Uterus (tissue), 4 donors: Measurements from ENCODE around the gene RPL23. TPM values are rescaled to one million over a fixed set of nuclear protein-coding genes. Genes with fewer than 3 reads are reported as not detected.

ENCODE experiments used
- DNase-seq, 2 donors: peaks; one replicate each; pipeline ENCODE4 v3.0.0-alpha.2; 2019 to 2020
- H3K27ac ChIP-seq, 2 donors: fragments of 200-600 bp; sonication (generic); 1 replicate in 1 of 2; 2 replicates in 1 of 2; pipeline ENCODE4 v1.5.1; 2016 to 2018
- H3K27me3 ChIP-seq, 2 donors: fragments of 200-600 bp; sonication (generic); one replicate each; pipeline ENCODE4 v1.5.1; 2018 to 2019; ENCODE audit warnings: control low read depth in 1 of 2
- H3K36me3 ChIP-seq, 2 donors: fragments of 200-600 bp; sonication (generic); one replicate each; pipeline ENCODE4 v1.5.1; 2019; ENCODE audit warnings: control low read depth in 1 of 2
- H3K4me1 ChIP-seq, 2 donors: fragments of 200-600 bp; sonication (generic); one replicate each; pipeline ENCODE4 v1.5.1; 2018 to 2019; ENCODE audit warnings: control low read depth in 1 of 2
- H3K4me3 ChIP-seq, 2 donors: fragments of 200-600 bp; sonication (generic); 1 replicate in 1 of 2; 2 replicates in 1 of 2; pipeline ENCODE4 v1.5.1; 2018 to 2019; ENCODE audit warnings: mild to moderate bottlenecking in 1 of 2
- H3K9me3 ChIP-seq, 2 donors: fragments of 200-600 bp; sonication (generic); one replicate each; pipeline ENCODE4 v1.5.1; 2019; ENCODE audit warnings: control low read depth in 1 of 2
- POLR2A ChIP-seq, 2 donors: fragments of 450-650 bp; IDR thresholded peaks; one replicate each; pipeline ENCODE4 v1.6.1; 2016; ENCODE audit warnings: antibody characterized with exemption in 2 of 2, mild to moderate bottlenecking in 1 of 2, moderate library complexity in 1 of 2
- intact Hi-C: fragments of 100-400 bp; cut with DNase I; formaldehyde crosslinking; loops from one replicate; pipeline ENCODE4 v1.15.1; 2023; ENCODE audit warnings: low total_unique reads
- total RNA-seq, 4 donors: library from RNA; depleted of rRNA in 3 of 4; stranded (reverse); fragments of >200 nt in 3 of 4; gene quantifications; one replicate each; pipeline versions ENCODE4 v1.1.0 to v1.2.4, GENCODE V29; 2014 to 2023
- TF ChIP-seq, protein P1 (sequence below), 4 experiments: fragments of 200-600 bp in 2 of 4; fragments of 450-650 bp in 2 of 4; sonication (generic) in 2 of 4; IDR thresholded peaks; one replicate each; pipeline ENCODE4 v1.5.1; 2016 to 2019; ENCODE audit warnings: antibody characterized with exemption in 4 of 4, mild to moderate bottlenecking in 2 of 4, moderate library complexity in 1 of 4
- donor health status: DM: yes; HTN: yes; CAD: no.

RPL23 gene
- total RNA-seq, 4 donors from 2014 or later: 1,418 to 5,044 (median 2,630) TPM

DNA sequence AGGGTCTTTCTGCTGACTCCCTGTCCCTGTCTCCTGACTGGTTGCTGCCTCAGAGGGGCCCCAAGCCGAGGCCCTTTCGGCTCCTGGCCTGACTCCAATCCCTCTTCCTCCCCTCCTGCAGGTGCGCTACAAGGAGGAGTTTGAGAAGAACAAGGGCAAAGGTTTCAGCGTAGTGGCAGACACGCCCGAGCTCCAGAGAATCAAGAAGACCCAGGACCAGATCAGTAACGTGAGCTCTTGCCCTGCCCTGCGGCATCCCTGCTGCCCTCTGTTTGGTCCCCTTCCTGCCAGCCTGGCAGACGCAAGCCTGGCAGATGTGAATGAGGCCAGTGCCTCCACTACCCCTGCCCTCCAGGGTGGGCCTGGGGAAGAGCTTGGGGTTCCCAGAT, 44.8 kb upstream of the RPL23 start:
- Histone ChIP-seq H3K9me3 (no peaks in the 10 kb centered on the region), H3K27ac (peak overlapping the region; percentile 56 to 61), H3K4me1 (peaks cover 8 to 47% of the 10 kb centered on the region in 2 donors), H3K36me3 (no peaks in the 10 kb centered on the region), H3K27me3 (no peaks in the 10 kb centered on the region), H3K4me3 (no peak overlapping the region)
- intact Hi-C loops: no loop called here
- no peak for TF ChIP-seq POLR2A (IDR thresholded peaks at IDR 0.05)
- TF ChIP-seq, protein P1, sequence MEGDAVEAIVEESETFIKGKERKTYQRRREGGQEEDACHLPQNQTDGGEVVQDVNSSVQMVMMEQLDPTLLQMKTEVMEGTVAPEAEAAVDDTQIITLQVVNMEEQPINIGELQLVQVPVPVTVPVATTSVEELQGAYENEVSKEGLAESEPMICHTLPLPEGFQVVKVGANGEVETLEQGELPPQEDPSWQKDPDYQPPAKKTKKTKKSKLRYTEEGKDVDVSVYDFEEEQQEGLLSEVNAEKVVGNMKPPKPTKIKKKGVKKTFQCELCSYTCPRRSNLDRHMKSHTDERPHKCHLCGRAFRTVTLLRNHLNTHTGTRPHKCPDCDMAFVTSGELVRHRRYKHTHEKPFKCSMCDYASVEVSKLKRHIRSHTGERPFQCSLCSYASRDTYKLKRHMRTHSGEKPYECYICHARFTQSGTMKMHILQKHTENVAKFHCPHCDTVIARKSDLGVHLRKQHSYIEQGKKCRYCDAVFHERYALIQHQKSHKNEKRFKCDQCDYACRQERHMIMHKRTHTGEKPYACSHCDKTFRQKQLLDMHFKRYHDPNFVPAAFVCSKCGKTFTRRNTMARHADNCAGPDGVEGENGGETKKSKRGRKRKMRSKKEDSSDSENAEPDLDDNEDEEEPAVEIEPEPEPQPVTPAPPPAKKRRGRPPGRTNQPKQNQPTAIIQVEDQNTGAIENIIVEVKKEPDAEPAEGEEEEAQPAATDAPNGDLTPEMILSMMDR (IDR thresholded peaks at IDR 0.05): no peak
- no peak for DNase-seq

DNA sequence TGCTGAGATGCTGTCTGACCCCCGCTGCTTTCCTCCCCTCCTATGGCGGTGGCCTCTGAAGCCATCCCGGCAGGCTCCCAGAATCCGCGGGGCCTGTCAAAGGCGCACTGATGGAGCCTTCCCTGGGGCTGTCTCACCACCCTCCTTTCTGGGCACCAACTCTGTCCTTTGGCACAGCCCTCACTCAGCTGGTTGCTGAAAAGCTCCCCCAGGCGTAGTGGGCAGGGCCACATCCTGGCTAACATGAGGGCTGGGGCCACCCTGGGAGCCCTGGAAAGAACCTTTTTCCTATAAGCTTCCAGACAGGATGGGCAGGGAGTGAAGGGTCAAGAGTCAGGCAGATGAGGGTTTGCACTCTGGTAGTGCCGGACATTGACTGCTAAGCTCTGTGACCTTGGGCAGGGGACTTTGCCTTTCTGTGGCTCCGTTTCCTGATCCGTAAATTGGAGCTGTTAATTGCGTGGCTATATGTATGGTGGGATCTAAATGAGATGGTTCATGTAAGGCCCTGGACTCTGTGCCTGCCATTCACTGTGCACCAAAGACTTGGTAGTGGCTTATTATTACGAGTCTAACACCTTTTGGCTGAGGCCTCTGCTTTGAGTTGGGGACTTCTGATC, 44.3 kb upstream of the RPL23 start:
- intact Hi-C loops: no loop called here
- Histone ChIP-seq H3K9me3 (no peaks in the 10 kb centered on the region), H3K36me3 (no peaks in the 10 kb centered on the region), H3K4me3 (no peak overlapping the region), H3K27ac (peak overlapping the region; percentile 56 to 61), H3K4me1 (peaks cover 8 to 52% of the 10 kb centered on the region in 2 donors), H3K27me3 (no peaks in the 10 kb centered on the region)
- no peak for DNase-seq
- TF ChIP-seq, protein P1 (IDR thresholded peaks at IDR 0.05): no peak
- no peak for TF ChIP-seq POLR2A (IDR thresholded peaks at IDR 0.05)

DNA sequence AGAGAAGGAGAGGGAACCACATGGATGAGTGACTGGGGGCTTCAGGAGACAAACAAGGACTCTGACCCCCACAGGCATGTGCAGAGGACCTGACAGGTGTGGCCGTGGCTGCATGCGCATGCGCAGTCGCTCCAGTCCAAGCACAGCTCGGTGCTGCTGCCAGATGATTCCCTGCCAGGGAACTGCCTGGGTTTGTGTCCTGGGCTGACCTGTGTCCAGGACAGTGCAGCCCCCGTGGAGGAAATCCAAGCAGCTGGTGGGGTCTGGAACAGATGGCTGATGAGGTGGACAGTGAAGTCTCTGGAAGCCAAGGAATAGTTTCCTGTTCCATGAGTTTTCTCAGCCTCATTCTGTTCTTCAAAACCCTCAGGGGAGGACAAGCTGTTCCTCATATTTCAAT, 43.7 kb upstream of the RPL23 start:
- Histone ChIP-seq H3K9me3 (no peaks in the 10 kb centered on the region), H3K4me1 (peaks cover 8 to 50% of the 10 kb centered on the region in 2 donors), H3K27me3 (no peaks in the 10 kb centered on the region), H3K4me3 (no peak overlapping the region), H3K27ac (peak overlapping the region; percentile 56 to 61), H3K36me3 (no peaks in the 10 kb centered on the region)
- TF ChIP-seq POLR2A (IDR thresholded peaks at IDR 0.05): no peak
- TF ChIP-seq, protein P1 (IDR thresholded peaks at IDR 0.05): no peak
- intact Hi-C loops: no loop called here
- peak in 1 of 2 donors; percentile 78 for DNase-seq

DNA sequence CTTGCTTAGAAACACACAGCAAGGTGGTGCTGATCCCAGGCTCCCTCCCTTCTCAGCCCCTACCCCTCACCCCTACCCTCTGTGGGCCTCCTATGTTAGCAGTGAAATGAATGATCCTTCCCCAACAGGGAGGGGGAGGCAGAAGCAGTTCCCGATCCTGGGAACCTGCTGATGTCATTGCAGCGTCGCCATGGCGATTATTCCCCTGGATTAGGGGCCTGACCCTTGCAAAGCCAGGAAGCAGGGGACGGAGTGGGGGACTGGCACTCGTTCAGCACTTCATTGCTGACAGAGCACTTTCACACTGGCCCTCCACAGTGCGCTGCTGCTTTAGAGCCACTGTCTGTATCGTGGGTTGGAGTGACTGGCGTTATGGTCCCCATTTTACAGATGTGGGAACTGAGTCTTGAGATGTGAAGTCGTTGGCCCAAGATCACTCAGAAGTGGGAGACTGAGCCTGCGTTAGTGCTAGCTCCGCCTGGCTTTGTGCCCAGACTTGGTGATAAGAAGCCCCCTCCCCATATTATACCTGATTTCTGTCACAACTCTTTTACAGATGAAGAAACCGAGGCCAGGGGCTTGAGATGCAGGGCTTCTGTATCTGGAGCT, 42.9 kb upstream of the RPL23 start:
- H3K27me3 ChIP-seq: no peaks in the 10 kb centered on the region
- DNase-seq: no peak
- H3K27ac ChIP-seq: peak overlapping the region; percentile 56 to 61
- H3K4me3 ChIP-seq: no peak overlapping the region
- no peaks in the 10 kb centered on the region for H3K36me3 ChIP-seq
- peaks cover 8 to 44% of the 10 kb centered on the region in 2 donors for H3K4me1 ChIP-seq
- no peak for TF ChIP-seq POLR2A (IDR thresholded peaks at IDR 0.05)
- TF ChIP-seq, protein P1 (IDR thresholded peaks at IDR 0.05): no peak
- H3K9me3 ChIP-seq: no peaks in the 10 kb centered on the region
- intact Hi-C loops: no loop called here

DNA sequence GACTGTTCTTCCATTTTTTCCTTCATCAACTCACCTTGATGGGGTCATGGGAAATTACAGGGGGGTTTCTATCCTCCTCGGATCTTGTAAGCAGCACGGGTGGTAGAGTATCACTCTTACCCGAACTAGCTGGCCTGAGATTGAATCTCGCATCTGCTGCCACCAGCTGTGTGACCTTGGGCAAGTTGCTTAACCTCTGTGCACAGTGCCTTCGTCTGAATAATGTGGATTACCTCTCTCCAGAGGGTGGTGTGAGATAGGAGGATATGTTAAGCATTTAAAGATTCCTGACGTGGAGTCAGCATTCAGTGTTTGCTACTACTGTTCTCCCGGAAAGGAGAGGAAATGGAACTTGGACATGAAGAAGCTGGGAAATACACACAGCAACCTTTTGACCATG, 40.8 kb upstream of the RPL23 start:
- no peaks in the 10 kb centered on the region for H3K36me3 ChIP-seq
- H3K9me3 ChIP-seq: no peaks in the 10 kb centered on the region
- H3K27me3 ChIP-seq: no peaks in the 10 kb centered on the region
- DNase-seq: no peak
- intact Hi-C loops: no loop called here
- peaks cover 8 to 33% of the 10 kb centered on the region in 2 donors for H3K4me1 ChIP-seq
- H3K27ac ChIP-seq: peak overlapping the region; percentile 44 to 49
- H3K4me3 ChIP-seq: no peak overlapping the region
- no peak for TF ChIP-seq POLR2A (IDR thresholded peaks at IDR 0.05)
- TF ChIP-seq, protein P1 (IDR thresholded peaks at IDR 0.05): no peak
